Endothelial cell of umbilical vein (primary cell): ENCODE results near the gene RAD18.

ENCODE experiments used
- CTCF ChIP-seq, 2 donors: IDR thresholded peaks; 1 replicate in 1 of 2; 2 replicates in 1 of 2; pipeline ENCODE4 v1.5.1; 2011; ENCODE audit warnings: low read length in 2 of 2, mild to moderate bottlenecking in 2 of 2, moderate library complexity in 2 of 2, control low read depth in 1 of 2, inconsistent platforms in 1 of 2, low read depth in 1 of 2; ENCODE audit not compliant: insufficient read depth in 1 of 2; ENCODE audit errors: extremely low read depth in 1 of 2
- EZH2 ChIP-seq: IDR thresholded peaks from 2 replicates; pipeline ENCODE4 v1.6.1; 2012; ENCODE audit warnings: borderline replicate concordance, low read depth, mild to moderate bottlenecking, moderate library complexity, low read length, inconsistent platforms; ENCODE audit not compliant: severe bottlenecking
- JUN ChIP-seq: IDR thresholded peaks from 2 replicates; pipeline ENCODE4 v1.6.1; 2011; ENCODE audit warnings: borderline replicate concordance, low read depth; ENCODE audit not compliant: insufficient read length, insufficient read depth
- POLR2A ChIP-seq: IDR thresholded peaks from 2 replicates; pipeline ENCODE4 v1.6.1; 2012; ENCODE audit warnings: low read depth, mild to moderate bottlenecking, control low read depth, low read length
- POLR2AphosphoS5 ChIP-seq: IDR thresholded peaks from 2 replicates; pipeline ENCODE4 v1.6.1; 2012; ENCODE audit warnings: low read depth, mild to moderate bottlenecking, control low read depth, low read length, moderate library complexity; ENCODE audit not compliant: insufficient read depth
- TF ChIP-seq, protein P1 (sequence below): IDR thresholded peaks from 2 replicates; pipeline ENCODE4 v1.6.1; 2011; ENCODE audit not compliant: insufficient read depth, insufficient read length

GRCh38 chr3:8885536-8886316 is 77.5 kb downstream of the RAD18 start:
- TF ChIP-seq CTCF (IDR thresholded peaks at IDR 0.05; ENCODE audit: extremely low read depth in 1 of 2, insufficient read depth in 1 of 2, low read depth in 1 of 2, low read length in 2 of 2) (no peak), POLR2AphosphoS5 (no peak), EZH2 (no peak), POLR2A (no peak), JUN (no peak)
- TF ChIP-seq, protein P1, sequence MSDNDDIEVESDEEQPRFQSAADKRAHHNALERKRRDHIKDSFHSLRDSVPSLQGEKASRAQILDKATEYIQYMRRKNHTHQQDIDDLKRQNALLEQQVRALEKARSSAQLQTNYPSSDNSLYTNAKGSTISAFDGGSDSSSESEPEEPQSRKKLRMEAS, result no peak
